OCI-LY1 (cell line): Measurements from ENCODE around the gene OXCT1.

ENCODE experiments used
- CTCF ChIP-seq: fragments of 200-600 bp; sonication (generic), shearing (Covaris generic); IDR thresholded peaks from 2 replicates; pipeline ENCODE4 v1.5.1; 2017; ENCODE audit warnings: mild to moderate bottlenecking, antibody characterized with exemption, low read length, moderate library complexity, mixed read lengths
- EZH2 ChIP-seq: fragments of 200-600 bp; sonication (generic), shearing (Covaris generic); IDR thresholded peaks from 2 replicates; pipeline ENCODE4 v1.8.0; 2017; ENCODE audit warnings: borderline replicate concordance, mixed run types, mild to moderate bottlenecking, antibody characterized with exemption, low read length, moderate library complexity, mixed read lengths

DNA sequence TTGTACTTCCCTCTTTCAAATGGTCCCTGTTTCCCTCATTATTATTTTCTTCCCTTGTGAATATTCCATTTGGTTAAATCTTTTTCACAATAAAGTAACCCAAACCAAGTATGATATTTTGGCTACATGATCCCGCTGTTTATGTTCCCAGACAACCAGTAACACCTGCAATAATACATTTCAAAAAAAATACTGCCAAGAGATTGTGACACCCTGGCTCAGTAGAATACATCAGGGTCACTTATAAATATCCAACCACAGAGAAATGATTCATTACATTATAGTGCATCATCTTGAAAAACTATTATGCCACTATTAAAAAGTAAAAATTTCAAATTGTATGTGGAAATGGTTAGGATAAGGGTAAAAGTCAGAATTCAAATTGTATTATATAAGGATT is 7.2 kb upstream of the OXCT1 start:
- TF ChIP-seq CTCF, result no peak
- TF ChIP-seq EZH2, result no peak
